C4-2B (cell line): ENCODE results near the gene GPX1.

Experiments
- H3K27ac ChIP-seq: fragments of 450-650 bp; 2 replicates; pipeline ENCODE4 v1.5.1; 2017
- CTCF ChIP-seq: fragments of 450-650 bp; conservative IDR thresholded peaks from 2 replicates; pipeline ENCODE4 v1.5.1; 2017; ENCODE audit warnings: mild to moderate bottlenecking
- ZFX ChIP-seq: fragments of 450-650 bp; IDR thresholded peaks from 2 replicates; pipeline ENCODE4 v1.6.1; 2017

Gene GPX1

GRCh38 chr3:49377483-49377882 lies 19.3 kb upstream of the GPX1 start:
- H3K27ac ChIP-seq, result no peak overlapping the region
- TF ChIP-seq ZFX (no peak), CTCF (no peak)

GRCh38 chr3:49371946-49372345 lies 13.8 kb upstream of the GPX1 start:
- TF ChIP-seq ZFX, result no peak
- no peak for TF ChIP-seq CTCF
- H3K27ac ChIP-seq, result no peak overlapping the region

GRCh38 chr3:49370585-49371290 lies 12.6 kb upstream of the GPX1 start:
- no peak for TF ChIP-seq ZFX
- no peak for TF ChIP-seq CTCF

GRCh38 chr3:49362561-49362960 lies 4.4 kb upstream of the GPX1 start:
- TF ChIP-seq ZFX (no peak), CTCF (no peak)
- H3K27ac ChIP-seq, result no peak overlapping the region

More at GRCh38 chr3:49370585-49371290, 12.6 kb upstream of the GPX1 start:
- no peak overlapping the region for H3K27ac ChIP-seq

- TF ChIP-seq ZFX (no peak), CTCF (no peak)
- no peak overlapping the region; the same call in 1 of the 2 replicates for H3K27ac ChIP-seq
These were observed 1.5 kb upstream of the GPX1 start for GRCh38 chr3:49359623-49360022.

GRCh38 chr3:49358884-49359225 lies 702 bp upstream of the GPX1 start:
- H3K27ac ChIP-seq, result peak overlapping the region; percentile 89
- no peak for TF ChIP-seq ZFX
- no peak for TF ChIP-seq CTCF

- peak; percentile 63 for TF ChIP-seq ZFX
- H3K27ac ChIP-seq, result peak overlapping the region; percentile 89
These were observed 523 bp downstream of the GPX1 start for GRCh38 chr3:49357443-49358216.

- peak overlapping the region; percentile 89 for H3K27ac ChIP-seq
These were observed 1.1 kb downstream of the GPX1 start for GRCh38 chr3:49357095-49357442.
